Measurements from ENCODE around the gene HPSE2.

DNA sequence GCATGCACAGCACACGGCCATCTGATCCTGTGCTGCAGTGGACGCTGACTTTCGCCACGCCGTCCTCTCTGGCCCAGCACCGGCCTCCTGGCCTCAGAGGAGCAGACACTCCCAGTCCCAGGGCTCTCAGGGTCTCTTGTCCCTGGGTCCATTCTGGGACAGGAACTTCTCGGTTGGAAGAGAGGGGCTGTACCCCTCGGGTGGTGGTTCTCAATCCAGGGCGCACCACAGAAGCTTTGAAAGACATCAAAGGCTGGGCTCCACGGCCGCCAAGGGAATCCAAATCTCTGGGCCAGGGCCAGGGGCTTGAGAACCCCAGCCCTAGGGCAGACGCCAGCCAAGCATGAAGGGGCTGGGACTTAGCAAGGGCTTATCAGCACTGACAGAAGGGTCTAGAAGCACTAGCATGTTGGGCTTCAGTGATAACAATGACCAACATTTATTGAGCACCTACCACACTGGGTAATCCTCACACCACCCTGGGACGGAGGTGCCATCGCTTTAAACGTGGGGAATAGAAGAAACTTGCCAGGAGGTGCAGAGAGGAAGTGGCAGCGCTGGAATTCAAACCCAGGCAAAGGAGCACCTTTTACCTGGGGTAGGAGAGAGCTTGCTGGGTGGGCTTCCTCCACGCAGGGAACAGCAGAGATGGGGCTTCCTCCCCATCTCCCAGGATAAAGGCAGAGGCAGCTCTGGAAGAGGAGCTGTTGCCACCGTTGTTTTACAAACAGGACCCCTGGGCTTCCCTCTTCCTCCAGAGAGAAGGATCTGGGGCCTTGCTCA lies 818.9 kb downstream of the HPSE2 start:
- TF ChIP-seq POLR2AphosphoS5 (IDR thresholded peaks at IDR 0.05; ENCODE audit: low read depth, low read length) = no peak
- TF ChIP-seq POU2F2 (IDR thresholded peaks at IDR 0.05; ENCODE audit: low read depth, low read length) = no peak
- no peak for TF ChIP-seq POLR2A (IDR thresholded peaks at IDR 0.05; ENCODE audit: low read depth, low read length)
- no peak for TF ChIP-seq SPI1 (IDR thresholded peaks at IDR 0.05; ENCODE audit: low read depth, low read length)
- no peak for TF ChIP-seq TAF1 (IDR thresholded peaks at IDR 0.05; ENCODE audit: low read depth, low read length)
- TF ChIP-seq PAX5 (IDR thresholded peaks at IDR 0.05; ENCODE audit: insufficient read depth, low read length, severe bottlenecking) = no peak

Data from GM12891 (cell line).